PFSK-1 (cell line): Measurements from ENCODE around the gene C12orf43.

Experiments used
- FOXP2 ChIP-seq: optimal IDR thresholded peaks from 2 replicates; pipeline ENCODE3; 2011; ENCODE audit warnings: borderline replicate concordance, control low read depth, inconsistent platforms; ENCODE audit not compliant: insufficient read depth; ENCODE audit errors: extremely low read length, extremely low read depth
- POLR2AphosphoS5 ChIP-seq: IDR thresholded peaks from 2 replicates; pipeline ENCODE4 v1.6.1; 2012; ENCODE audit warnings: low read depth, mild to moderate bottlenecking, control low read depth, low read length, moderate library complexity
- REST ChIP-seq, 2 experiments: IDR thresholded peaks; 2 replicates each; pipeline versions ENCODE4 v1.6.1 to v1.8.0; 2011 to 2012; ENCODE audit warnings: low read depth in 2 of 2, low read length in 2 of 2, control low read depth in 1 of 2, inconsistent platforms in 1 of 2, mild to moderate bottlenecking in 1 of 2, moderate library complexity in 1 of 2; ENCODE audit not compliant: insufficient read depth in 1 of 2
- SIN3A ChIP-seq: IDR thresholded peaks from 2 replicates; pipeline ENCODE4 v1.6.1; 2012; ENCODE audit warnings: mild to moderate bottlenecking, low read length, moderate library complexity, borderline replicate concordance; ENCODE audit not compliant: insufficient read depth
- TAF1 ChIP-seq: IDR thresholded peaks from 2 replicates; pipeline ENCODE4 v1.6.1; 2012; ENCODE audit warnings: low read length, control low read depth, borderline replicate concordance; ENCODE audit not compliant: insufficient read depth

The C12orf43 gene

GRCh38 chr12:120970310-120970709, 46.0 kb downstream of the C12orf43 start:
- TF ChIP-seq SIN3A = no peak
- no peak for TF ChIP-seq TAF1
- no peak for TF ChIP-seq REST (IDR thresholded peaks at IDR 0.05; ENCODE audit: insufficient read depth in 1 of 2, low read depth in 2 of 2, low read length in 2 of 2)
- TF ChIP-seq POLR2AphosphoS5 = no peak
- no peak for TF ChIP-seq FOXP2

- TF ChIP-seq FOXP2 (no peak), POLR2AphosphoS5 (no peak)
Measured at GRCh38 chr12:120965534-120966091, 50.7 kb downstream of the C12orf43 start.

- TF ChIP-seq SIN3A = no peak
- TF ChIP-seq TAF1 = no peak
- TF ChIP-seq FOXP2 = no peak
- no peak for TF ChIP-seq POLR2AphosphoS5
- no peak for TF ChIP-seq REST (IDR thresholded peaks at IDR 0.05; ENCODE audit: insufficient read depth in 1 of 2, low read depth in 2 of 2, low read length in 2 of 2)
Measured at GRCh38 chr12:120964298-120964697, 52.0 kb downstream of the C12orf43 start.

- TF ChIP-seq SIN3A (no peak), REST (IDR thresholded peaks at IDR 0.05; ENCODE audit: insufficient read depth in 1 of 2, low read depth in 2 of 2, low read length in 2 of 2) (no peak), FOXP2 (no peak), TAF1 (no peak), POLR2AphosphoS5 (no peak)
Measured at GRCh38 chr12:120962532-120963020, 53.7 kb downstream of the C12orf43 start.

GRCh38 chr12:120961604-120962531, 54.4 kb downstream of the C12orf43 start:
- no peak for TF ChIP-seq POLR2AphosphoS5
- no peak for TF ChIP-seq TAF1
- TF ChIP-seq FOXP2 = no peak
- no peak for TF ChIP-seq REST (IDR thresholded peaks at IDR 0.05; ENCODE audit: insufficient read depth in 1 of 2, low read depth in 2 of 2, low read length in 2 of 2)
- no peak for TF ChIP-seq SIN3A
